HepG2 (cell line): ENCODE data around the gene ERCC6L2. TPM values are rescaled to one million over a fixed set of nuclear protein-coding genes. Genes with fewer than 3 reads are reported as not detected.

Source experiments
- AGO1 ChIP-seq: fragments of 200-400 bp; formaldehyde crosslinking; IDR thresholded peaks from 2 replicates; pipeline ENCODE4 v1.6.1; 2017; ENCODE audit warnings: mild to moderate bottlenecking, low read depth, low read length, moderate library complexity; ENCODE audit not compliant: poor library complexity, severe bottlenecking
- AGO2 ChIP-seq: fragments of 200-400 bp; formaldehyde crosslinking; optimal IDR thresholded peaks from 2 replicates; pipeline ENCODE3; 2017; ENCODE audit warnings: mild to moderate bottlenecking, low read depth, low read length, moderate library complexity
- KAT8 ChIP-seq: IDR thresholded peaks from 2 replicates; pipeline ENCODE4 v1.6.1; 2016; ENCODE audit warnings: missing genetic modification reagents, missing compliant biosample characterization
- MYNN ChIP-seq: sonication (generic); formaldehyde crosslinking; IDR thresholded peaks from 2 replicates; pipeline ENCODE4 v1.4.0; 2020; ENCODE audit warnings: mild to moderate bottlenecking, low read depth, missing genetic modification reagents
- NFATC3 ChIP-seq: sonication (generic); formaldehyde crosslinking; IDR thresholded peaks from 2 replicates; pipeline ENCODE4 v1.5.1; 2020; ENCODE audit warnings: mild to moderate bottlenecking, missing genetic modification reagents
- NFIC ChIP-seq: IDR thresholded peaks from 2 replicates; pipeline ENCODE4 v1.6.1; 2012; ENCODE audit warnings: mild to moderate bottlenecking, low read length, inconsistent platforms
- NFKBIZ ChIP-seq: IDR thresholded peaks from 2 replicates; pipeline ENCODE4 v1.6.1; 2018; ENCODE audit warnings: missing genetic modification reagents, missing compliant biosample characterization
- PAWR ChIP-seq: sonication (generic); formaldehyde crosslinking; IDR thresholded peaks from 2 replicates; pipeline ENCODE4 v1.4.0; 2020; ENCODE audit warnings: missing genetic modification reagents, mild to moderate bottlenecking, borderline replicate concordance
- RCOR2 ChIP-seq: IDR thresholded peaks from 2 replicates; pipeline ENCODE4 v1.6.1; 2016; ENCODE audit warnings: missing biosample characterization, missing genetic modification reagents
- SMC3 ChIP-seq: IDR thresholded peaks from 2 replicates; pipeline ENCODE4 v1.6.1; 2011; ENCODE audit warnings: low read length, improper control_type of control experiment
- SYNCRIP ChIP-seq: fragments of 200-400 bp; formaldehyde crosslinking; IDR thresholded peaks from 2 replicates; pipeline ENCODE4 v1.6.1; 2018; ENCODE audit warnings: mild to moderate bottlenecking, low read depth, low read length; ENCODE audit not compliant: insufficient read depth
- TARDBP ChIP-seq: sonication (generic); formaldehyde crosslinking; IDR thresholded peaks from 2 replicates; pipeline ENCODE4 v1.8.0; 2022; ENCODE audit warnings: mild to moderate bottlenecking, missing genetic modification reagents
- TGIF2 ChIP-seq: IDR thresholded peaks from 2 replicates; pipeline ENCODE4 v1.6.1; 2016; ENCODE audit warnings: control low read depth, missing compliant biosample characterization
- ZFX ChIP-seq: sonication (generic); formaldehyde crosslinking; IDR thresholded peaks from 2 replicates; pipeline ENCODE4 v1.4.0; 2020; ENCODE audit warnings: mild to moderate bottlenecking, low read depth, missing genetic modification reagents, moderate library complexity
- ZNF251 ChIP-seq: sonication (generic); formaldehyde crosslinking; IDR thresholded peaks from 2 replicates; pipeline ENCODE4 v1.9.0; 2021; ENCODE audit warnings: mild to moderate bottlenecking, missing genetic modification reagents
- ZNF3 ChIP-seq: IDR thresholded peaks from 2 replicates; pipeline ENCODE4 v1.7.0; 2017; ENCODE audit warnings: inconsistent platforms
- ZNF30 ChIP-seq: sonication (generic); formaldehyde crosslinking; IDR thresholded peaks from 2 replicates; pipeline ENCODE4 v1.5.0; 2020; ENCODE audit warnings: mild to moderate bottlenecking, missing genetic modification reagents
- ZNF333 ChIP-seq: sonication (generic); formaldehyde crosslinking; IDR thresholded peaks from 2 replicates; pipeline ENCODE4 v1.4.0; 2020; ENCODE audit warnings: mild to moderate bottlenecking, missing genetic modification reagents, borderline replicate concordance
- ZNF552 ChIP-seq: sonication (generic); formaldehyde crosslinking; IDR thresholded peaks from 2 replicates; pipeline ENCODE4 v1.9.0; 2022; ENCODE audit warnings: missing genetic modification reagents, mild to moderate bottlenecking, borderline replicate concordance
- ZNF558 ChIP-seq: sonication (generic); formaldehyde crosslinking; IDR thresholded peaks from 2 replicates; pipeline ENCODE4 v1.9.0; 2022; ENCODE audit warnings: mild to moderate bottlenecking, missing genetic modification reagents, borderline replicate concordance
- ZNF737 ChIP-seq: sonication (generic); formaldehyde crosslinking; IDR thresholded peaks from 2 replicates; pipeline ENCODE4 v1.5.0; 2020; ENCODE audit warnings: missing genetic modification reagents, mild to moderate bottlenecking, borderline replicate concordance
- ZNF781 ChIP-seq: sonication (generic); formaldehyde crosslinking; IDR thresholded peaks from 2 replicates; pipeline ENCODE4 v1.5.1; 2020; ENCODE audit warnings: borderline replicate concordance, mild to moderate bottlenecking, missing genetic modification reagents; ENCODE audit errors: not compliant biosample characterization
- ZNF792 ChIP-seq: IDR thresholded peaks from 2 replicates; pipeline ENCODE4 v1.6.1; 2016
- ZSCAN21 ChIP-seq: sonication (generic); formaldehyde crosslinking; IDR thresholded peaks from 2 replicates; pipeline ENCODE4 v1.8.0; 2022; ENCODE audit warnings: mild to moderate bottlenecking, missing genetic modification reagents, moderate library complexity, borderline replicate concordance
- polyA plus RNA-seq, 8 experiments: library from polyadenylated mRNA; depleted of rRNA in 3 of 8; stranded (reverse) in 7 of 8; unstranded in 1 of 8; fragments of >200 nt; fragmentation: Illumina TruSeq in 4 of 8; extraction: Trizol in 4 of 8; gene quantifications; 2 replicates each; pipeline versions ENCODE4 v1.2.1 to v1.2.3, GENCODE V29; 2011 to 2016; ENCODE audit warnings: low read depth in 4 of 8, missing spikeins in 1 of 8, mixed read lengths in 1 of 8; ENCODE audit not compliant: insufficient read depth in 1 of 8
- total RNA-seq, 5 experiments: library from RNA; depleted of rRNA; stranded (reverse); fragments of >200 nt; fragmentation: Illumina TruSeq; extraction: Trizol; gene quantifications; 2 replicates each; pipeline ENCODE4 v1.2.3, GENCODE V29; 2016; ENCODE audit warnings: low read depth in 1 of 5
- TF ChIP-seq, protein P1 (sequence below), 2 experiments: fragments of 450-650 bp in 1 of 2; sonication (generic) in 1 of 2; formaldehyde crosslinking; IDR thresholded peaks; 2 replicates each; pipeline versions ENCODE4 v1.5.0 to v1.8.0; 2020 to 2022; ENCODE audit warnings: mild to moderate bottlenecking in 1 of 2, missing genetic modification reagents in 1 of 2
- TF ChIP-seq, protein P2 (sequence below): sonication (generic); formaldehyde crosslinking; IDR thresholded peaks from 2 replicates; pipeline ENCODE4 v1.8.0; 2022; ENCODE audit warnings: missing genetic modification reagents, mild to moderate bottlenecking, borderline replicate concordance
- TF ChIP-seq, protein P3 (sequence below): sonication (generic); formaldehyde crosslinking; IDR thresholded peaks from 2 replicates; pipeline ENCODE4 v1.9.0; 2022; ENCODE audit warnings: low read depth, missing genetic modification reagents

ERCC6L2 gene
- total and polyA plus RNA-seq, 2 of the 13 experiments (the other 11 are each of a cell fraction or from before 2014, with no cell fraction given) = 13.4 to 45.9 TPM

DNA sequence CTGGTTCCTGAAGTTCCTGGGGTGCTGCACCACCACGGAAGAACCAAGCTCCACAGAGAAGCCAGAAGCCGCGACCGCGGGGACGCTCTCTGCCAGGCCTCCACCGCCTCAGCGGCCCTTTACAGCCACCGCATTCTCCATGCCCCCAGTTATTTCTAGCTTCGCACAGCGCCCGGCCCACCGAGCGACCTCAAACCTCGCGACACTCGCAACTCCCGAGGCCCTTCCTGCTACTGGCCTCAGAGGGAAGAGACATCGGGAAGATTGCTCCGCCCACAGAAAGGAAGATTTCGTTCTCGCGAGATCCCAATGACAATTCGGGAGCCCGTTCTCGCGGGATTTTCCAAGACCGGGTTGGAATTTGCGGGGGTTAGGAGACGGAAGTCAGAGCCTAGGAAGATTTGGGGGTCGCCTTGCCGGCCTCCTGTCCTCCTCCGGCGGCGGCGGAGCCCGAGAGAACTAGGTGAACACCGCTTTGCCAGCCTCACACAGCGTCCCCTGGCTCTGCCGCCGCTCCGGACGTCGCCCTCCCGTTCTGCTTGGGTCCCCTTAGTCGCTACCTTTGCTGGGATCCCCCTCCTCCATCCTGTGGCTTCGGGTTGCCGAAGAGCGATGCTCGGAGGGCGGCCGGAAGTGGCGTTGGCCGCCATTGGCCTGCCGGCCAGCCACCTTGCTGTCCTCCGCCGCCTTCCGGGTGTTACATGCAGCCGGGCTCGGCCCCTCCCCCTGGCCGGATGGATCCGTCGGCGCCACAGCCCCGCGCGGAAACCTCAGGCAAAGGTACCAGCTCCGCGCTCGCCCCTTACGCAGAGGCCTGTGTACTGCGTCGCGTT is at the start of gene ERCC6L2 (continued):
- TF ChIP-seq, protein P1, sequence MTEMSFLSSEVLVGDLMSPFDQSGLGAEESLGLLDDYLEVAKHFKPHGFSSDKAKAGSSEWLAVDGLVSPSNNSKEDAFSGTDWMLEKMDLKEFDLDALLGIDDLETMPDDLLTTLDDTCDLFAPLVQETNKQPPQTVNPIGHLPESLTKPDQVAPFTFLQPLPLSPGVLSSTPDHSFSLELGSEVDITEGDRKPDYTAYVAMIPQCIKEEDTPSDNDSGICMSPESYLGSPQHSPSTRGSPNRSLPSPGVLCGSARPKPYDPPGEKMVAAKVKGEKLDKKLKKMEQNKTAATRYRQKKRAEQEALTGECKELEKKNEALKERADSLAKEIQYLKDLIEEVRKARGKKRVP (CRISPR knock-in tag; IDR thresholded peaks at IDR 0.05) = peak in 1 of 2 experiments; percentile 12; a peak in 2 of 4 replicates
- TF ChIP-seq, protein P2, sequence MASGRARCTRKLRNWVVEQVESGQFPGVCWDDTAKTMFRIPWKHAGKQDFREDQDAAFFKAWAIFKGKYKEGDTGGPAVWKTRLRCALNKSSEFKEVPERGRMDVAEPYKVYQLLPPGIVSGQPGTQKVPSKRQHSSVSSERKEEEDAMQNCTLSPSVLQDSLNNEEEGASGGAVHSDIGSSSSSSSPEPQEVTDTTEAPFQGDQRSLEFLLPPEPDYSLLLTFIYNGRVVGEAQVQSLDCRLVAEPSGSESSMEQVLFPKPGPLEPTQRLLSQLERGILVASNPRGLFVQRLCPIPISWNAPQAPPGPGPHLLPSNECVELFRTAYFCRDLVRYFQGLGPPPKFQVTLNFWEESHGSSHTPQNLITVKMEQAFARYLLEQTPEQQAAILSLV (CRISPR knock-in tag) = peak; percentile 90; the same call in 1 of the 2 replicates
- TF ChIP-seq ZNF781 (peak; percentile 92), NFIC (peak; percentile 79), ZNF333 (CRISPR knock-in tag) (peak; percentile 98), ZNF251 (CRISPR knock-in tag) (no peak), ZNF30 (peak; percentile 66; the same call in 1 of the 2 replicates), NFATC3 (CRISPR knock-in tag) (peak; percentile 76; the same call in 1 of the 2 replicates), TARDBP (CRISPR knock-in tag) (peak; percentile 88; the same call in 1 of the 2 replicates), AGO2 (peak; percentile 87), ZNF792 (peak; percentile 71), SMC3 (no peak), ZNF558 (CRISPR knock-in tag) (peak; percentile 48; the same call in 1 of the 2 replicates), KAT8 (CRISPR knock-in tag) (peak; percentile 97), SYNCRIP (no peak), RCOR2 (CRISPR knock-in tag) (0 out of 2 replicates have a peak, but pooled peaks have one; percentile 13), PAWR (CRISPR knock-in tag) (no peak; the same call in 1 of the 2 replicates), NFKBIZ (CRISPR knock-in tag) (no peak; the same call in 1 of the 2 replicates), ZNF552 (CRISPR knock-in tag) (peak; percentile 86), ZFX (peak; percentile 90), ZNF3 (CRISPR knock-in tag) (no peak), ZSCAN21 (CRISPR knock-in tag) (peak; percentile 83; the same call in 1 of the 2 replicates), AGO1 (no peak), TGIF2 (CRISPR knock-in tag) (peak; percentile 80), MYNN (no peak), ZNF737 (CRISPR knock-in tag) (no peak)
- TF ChIP-seq, protein P3, sequence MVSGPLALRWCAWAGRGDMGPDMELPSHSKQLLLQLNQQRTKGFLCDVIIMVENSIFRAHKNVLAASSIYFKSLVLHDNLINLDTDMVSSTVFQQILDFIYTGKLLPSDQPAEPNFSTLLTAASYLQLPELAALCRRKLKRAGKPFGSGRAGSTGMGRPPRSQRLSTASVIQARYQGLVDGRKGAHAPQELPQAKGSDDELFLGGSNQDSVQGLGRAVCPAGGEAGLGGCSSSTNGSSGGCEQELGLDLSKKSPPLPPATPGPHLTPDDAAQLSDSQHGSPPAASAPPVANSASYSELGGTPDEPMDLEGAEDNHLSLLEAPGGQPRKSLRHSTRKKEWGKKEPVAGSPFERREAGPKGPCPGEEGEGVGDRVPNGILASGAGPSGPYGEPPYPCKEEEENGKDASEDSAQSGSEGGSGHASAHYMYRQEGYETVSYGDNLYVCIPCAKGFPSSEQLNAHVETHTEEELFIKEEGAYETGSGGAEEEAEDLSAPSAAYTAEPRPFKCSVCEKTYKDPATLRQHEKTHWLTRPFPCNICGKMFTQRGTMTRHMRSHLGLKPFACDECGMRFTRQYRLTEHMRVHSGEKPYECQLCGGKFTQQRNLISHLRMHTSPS (CRISPR knock-in tag) = no peak
